Measurements from ENCODE around the gene FADS1. TPM values are rescaled to one million over a fixed set of nuclear protein-coding genes. Genes with fewer than 3 reads are reported as not detected.
A peak's percentile ranks its signal among the peaks of the same experiment; 100 is the strongest.

The FADS1 gene
- total and polyA plus RNA-seq, 2 of the 13 experiments (the other 11 are each of a cell fraction or from before 2014, with no cell fraction given), result 91.8 to 108 TPM

DNA sequence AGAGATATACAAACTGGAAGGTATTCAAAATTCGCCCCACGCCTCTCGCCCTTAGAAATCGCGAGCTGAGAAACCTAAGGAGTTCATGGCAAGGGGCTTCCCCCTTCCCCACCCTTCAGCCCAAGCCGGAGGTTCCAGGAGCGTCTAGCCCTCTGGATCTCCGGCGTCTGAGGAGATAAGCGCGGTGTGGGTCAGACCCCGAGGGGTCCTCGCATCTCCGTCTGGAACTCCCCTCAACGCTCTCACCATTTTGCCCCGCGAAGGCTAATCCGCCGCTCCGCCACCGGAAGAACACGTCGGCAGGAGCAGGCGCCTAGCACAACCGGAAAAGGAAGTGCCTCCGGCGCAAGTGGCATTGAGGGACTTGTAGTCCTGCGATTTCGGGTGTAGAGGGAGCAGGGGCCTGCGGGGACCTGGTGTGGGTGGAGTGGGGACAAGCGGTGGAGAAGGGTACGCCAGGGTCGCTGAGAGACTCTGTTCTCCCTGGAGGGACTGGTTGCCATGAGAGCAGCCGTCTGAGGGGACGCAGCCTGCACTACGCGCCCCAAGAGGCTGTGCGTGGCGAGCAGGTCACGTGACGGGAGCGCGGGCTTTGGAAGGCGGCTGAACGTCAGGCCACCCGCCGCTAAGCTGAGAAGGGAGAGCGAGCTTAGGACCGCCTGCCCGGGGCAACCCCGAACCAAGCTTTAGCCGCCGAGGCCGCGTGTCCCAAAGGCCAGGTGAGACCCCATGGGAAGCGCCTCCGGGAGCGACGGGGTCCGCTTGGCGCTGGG lies 24.3 kb downstream of the FADS1 start, which contains the start of the genes FEN1 and TMEM258 (continued):
- TF ChIP-seq, protein P1, sequence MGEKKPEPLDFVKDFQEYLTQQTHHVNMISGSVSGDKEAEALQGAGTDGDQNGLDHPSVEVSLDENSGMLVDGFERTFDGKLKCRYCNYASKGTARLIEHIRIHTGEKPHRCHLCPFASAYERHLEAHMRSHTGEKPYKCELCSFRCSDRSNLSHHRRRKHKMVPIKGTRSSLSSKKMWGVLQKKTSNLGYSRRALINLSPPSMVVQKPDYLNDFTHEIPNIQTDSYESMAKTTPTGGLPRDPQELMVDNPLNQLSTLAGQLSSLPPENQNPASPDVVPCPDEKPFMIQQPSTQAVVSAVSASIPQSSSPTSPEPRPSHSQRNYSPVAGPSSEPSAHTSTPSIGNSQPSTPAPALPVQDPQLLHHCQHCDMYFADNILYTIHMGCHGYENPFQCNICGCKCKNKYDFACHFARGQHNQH (CRISPR knock-in tag; IDR thresholded peaks at IDR 0.05), result peak; percentile 74; the same call in 1 of the 2 replicates
- peak; percentile 87; the same call in 1 of the 2 replicates for TF ChIP-seq ZNF577 (CRISPR knock-in tag; IDR thresholded peaks at IDR 0.05; ENCODE audit: borderline replicate concordance, low read depth)
- TF ChIP-seq, protein P2, sequence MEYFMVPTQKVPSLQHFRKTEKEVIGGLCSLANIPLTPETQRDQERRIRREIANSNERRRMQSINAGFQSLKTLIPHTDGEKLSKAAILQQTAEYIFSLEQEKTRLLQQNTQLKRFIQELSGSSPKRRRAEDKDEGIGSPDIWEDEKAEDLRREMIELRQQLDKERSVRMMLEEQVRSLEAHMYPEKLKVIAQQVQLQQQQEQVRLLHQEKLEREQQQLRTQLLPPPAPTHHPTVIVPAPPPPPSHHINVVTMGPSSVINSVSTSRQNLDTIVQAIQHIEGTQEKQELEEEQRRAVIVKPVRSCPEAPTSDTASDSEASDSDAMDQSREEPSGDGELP (IDR thresholded peaks at IDR 0.05; ENCODE audit: borderline replicate concordance, low read depth), result 0 out of 2 replicates have a peak, but pooled peaks have one; percentile 33
- no peak; the same call in 1 of the 2 replicates for TF ChIP-seq ZNF652 (CRISPR knock-in tag; IDR thresholded peaks at IDR 0.05; ENCODE audit: borderline replicate concordance, low read depth)
- TF ChIP-seq SMYD3 (CRISPR knock-in tag; IDR thresholded peaks at IDR 0.05), result peak; percentile 51; the same call in 1 of the 2 replicates
- peak; percentile 32 for TF ChIP-seq TBX3 (IDR thresholded peaks at IDR 0.05; ENCODE audit: borderline replicate concordance)
- TF ChIP-seq KLF15 (CRISPR knock-in tag; IDR thresholded peaks at IDR 0.05; ENCODE audit: borderline replicate concordance), result 0 out of 2 replicates have a peak, but pooled peaks have one; percentile 59
- peak; percentile 26; the same call in 1 of the 2 replicates for TF ChIP-seq ESRRA (CRISPR knock-in tag; IDR thresholded peaks at IDR 0.05; ENCODE audit: low read depth)
- TF ChIP-seq CREB1 (IDR thresholded peaks at IDR 0.05), result peak; percentile 69; the same call in 1 of the 2 replicates
- peak; percentile 86 for TF ChIP-seq CREB1 (CRISPR knock-in tag; IDR thresholded peaks at IDR 0.05)
- TF ChIP-seq ZNF253 (CRISPR knock-in tag; IDR thresholded peaks at IDR 0.05; ENCODE audit: borderline replicate concordance), result no peak
- peak; percentile 35; the same call in 1 of the 2 replicates for TF ChIP-seq ZNF614 (CRISPR knock-in tag; IDR thresholded peaks at IDR 0.05; ENCODE audit: borderline replicate concordance)
- peak; percentile 91; the same call in 1 of the 2 replicates for TF ChIP-seq SAFB2 (CRISPR knock-in tag; IDR thresholded peaks at IDR 0.05; ENCODE audit: borderline replicate concordance, low read depth)
- TF ChIP-seq MIXL1 (CRISPR knock-in tag; IDR thresholded peaks at IDR 0.05), result no peak
- TF ChIP-seq, protein P3, sequence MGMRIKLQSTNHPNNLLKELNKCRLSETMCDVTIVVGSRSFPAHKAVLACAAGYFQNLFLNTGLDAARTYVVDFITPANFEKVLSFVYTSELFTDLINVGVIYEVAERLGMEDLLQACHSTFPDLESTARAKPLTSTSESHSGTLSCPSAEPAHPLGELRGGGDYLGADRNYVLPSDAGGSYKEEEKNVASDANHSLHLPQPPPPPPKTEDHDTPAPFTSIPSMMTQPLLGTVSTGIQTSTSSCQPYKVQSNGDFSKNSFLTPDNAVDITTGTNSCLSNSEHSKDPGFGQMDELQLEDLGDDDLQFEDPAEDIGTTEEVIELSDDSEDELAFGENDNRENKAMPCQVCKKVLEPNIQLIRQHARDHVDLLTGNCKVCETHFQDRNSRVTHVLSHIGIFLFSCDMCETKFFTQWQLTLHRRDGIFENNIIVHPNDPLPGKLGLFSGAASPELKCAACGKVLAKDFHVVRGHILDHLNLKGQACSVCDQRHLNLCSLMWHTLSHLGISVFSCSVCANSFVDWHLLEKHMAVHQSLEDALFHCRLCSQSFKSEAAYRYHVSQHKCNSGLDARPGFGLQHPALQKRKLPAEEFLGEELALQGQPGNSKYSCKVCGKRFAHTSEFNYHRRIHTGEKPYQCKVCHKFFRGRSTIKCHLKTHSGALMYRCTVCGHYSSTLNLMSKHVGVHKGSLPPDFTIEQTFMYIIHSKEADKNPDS (CRISPR knock-in tag; IDR thresholded peaks at IDR 0.05), result 0 out of 2 replicates have a peak, but pooled peaks have one; percentile 67
- peak; percentile 58; the same call in 1 of the 2 replicates for TF ChIP-seq SP2 (CRISPR knock-in tag; IDR thresholded peaks at IDR 0.05)
- 0 out of 2 replicates have a peak, but pooled peaks have one; percentile 52 for TF ChIP-seq SNAPC2 (CRISPR knock-in tag; IDR thresholded peaks at IDR 0.05)
- TF ChIP-seq EP300 (IDR thresholded peaks at IDR 0.05; ENCODE audit: low read depth in 2 of 2, low read length in 2 of 2), result no peak
- TF ChIP-seq EP300 (CRISPR knock-in tag; IDR thresholded peaks at IDR 0.05; ENCODE audit: borderline replicate concordance), result 0 out of 2 replicates have a peak, but pooled peaks have one; percentile 5
- TF ChIP-seq FOSL2 (CRISPR knock-in tag; IDR thresholded peaks at IDR 0.05), result 0 out of 2 replicates have a peak, but pooled peaks have one; percentile 7
- TF ChIP-seq SP5 (CRISPR knock-in tag; IDR thresholded peaks at IDR 0.05; ENCODE audit: borderline replicate concordance, low read depth), result no peak
- TF ChIP-seq, protein P4, sequence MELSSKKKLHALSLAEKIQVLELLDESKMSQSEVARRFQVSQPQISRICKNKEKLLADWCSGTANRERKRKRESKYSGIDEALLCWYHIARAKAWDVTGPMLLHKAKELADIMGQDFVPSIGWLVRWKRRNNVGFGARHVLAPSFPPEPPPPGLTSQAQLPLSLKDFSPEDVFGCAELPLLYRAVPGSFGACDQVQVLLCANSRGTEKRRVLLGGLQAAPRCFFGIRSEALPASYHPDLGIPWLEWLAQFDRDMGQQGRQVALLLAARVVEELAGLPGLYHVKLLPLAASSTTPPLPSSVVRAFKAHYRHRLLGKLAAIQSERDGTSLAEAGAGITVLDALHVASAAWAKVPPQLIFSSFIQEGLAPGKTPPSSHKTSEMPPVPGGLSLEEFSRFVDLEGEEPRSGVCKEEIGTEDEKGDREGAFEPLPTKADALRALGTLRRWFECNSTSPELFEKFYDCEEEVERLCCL (CRISPR knock-in tag; IDR thresholded peaks at IDR 0.05; ENCODE audit: borderline replicate concordance), result no peak; the same call in 1 of the 2 replicates
- TF ChIP-seq ZNF839 (CRISPR knock-in tag; IDR thresholded peaks at IDR 0.05; ENCODE audit: borderline replicate concordance), result peak; percentile 64; the same call in 1 of the 2 replicates
- TF ChIP-seq ZNF775 (CRISPR knock-in tag; IDR thresholded peaks at IDR 0.05; ENCODE audit: borderline replicate concordance), result no peak; the same call in 1 of the 2 replicates

Data from HepG2 (cell line).